Fibroblast of skin of back (primary cell): ENCODE data around the gene SEMA3F.
"Not testable (repeated sequence)": the region's sequence is repeated elsewhere in the genome, so short reads cannot be mapped to it uniquely, and the experiment has no call there.

ENCODE experiments used
- DNase-seq: peaks from one replicate; pipeline ENCODE4 v3.0.0-alpha.2; 2013

Gene SEMA3F

GRCh38 chr3:50194128-50194902 lies 39.2 kb downstream of the SEMA3F start:
- peak; percentile 49 for DNase-seq

GRCh38 chr3:50194903-50195500 lies 39.9 kb downstream of the SEMA3F start:
- no peak for DNase-seq

GRCh38 chr3:50195501-50196252 lies 40.6 kb downstream of the SEMA3F start:
- no peak for DNase-seq

- DNase-seq: no peak
These were observed 41.2 kb downstream of the SEMA3F start for GRCh38 chr3:50196253-50196801.

- no peak for DNase-seq
These were observed 46.6 kb downstream of the SEMA3F start for GRCh38 chr3:50201573-50202315.

GRCh38 chr3:50202353-50203112 lies 47.4 kb downstream of the SEMA3F start:
- DNase-seq: no peak

- DNase-seq: no peak
These were observed 48.1 kb downstream of the SEMA3F start for GRCh38 chr3:50203113-50203808.

GRCh38 chr3:50203809-50204803 lies 49.0 kb downstream of the SEMA3F start:
- DNase-seq: no peak

- no peak for DNase-seq
These were observed 49.8 kb downstream of the SEMA3F start, which contains the start of gene SLC38A3 for GRCh38 chr3:50204804-50205412. TSS of gene SLC38A3 (plus strand) at chr3:50205271. CDS start at chr3:50214200, 8,929 bp downstream.

- no peak for DNase-seq
These were observed 50.5 kb downstream of the SEMA3F start for GRCh38 chr3:50205413-50206276.

GRCh38 chr3:50207359-50208042 lies 52.4 kb downstream of the SEMA3F start:
- no peak for DNase-seq

GRCh38 chr3:50208677-50209344 lies 53.7 kb downstream of the SEMA3F start:
- DNase-seq: no peak

GRCh38 chr3:50210176-50210509 lies 55.0 kb downstream of the SEMA3F start:
- no peak for DNase-seq

GRCh38 chr3:50210510-50211367 lies 55.6 kb downstream of the SEMA3F start:
- DNase-seq: no peak

GRCh38 chr3:50211368-50211717 lies 56.2 kb downstream of the SEMA3F start:
- DNase-seq: not testable (repeated sequence)

GRCh38 chr3:50211930-50212329 lies 56.8 kb downstream of the SEMA3F start:
- peak; percentile 41 for DNase-seq
